ENCODE data around the gene PGF. TPM values are rescaled to one million over a fixed set of nuclear protein-coding genes. Genes with fewer than 3 reads are reported as not detected.

Gene PGF
- total RNA-seq, 1 experiment from 2014 or later = 6.4 TPM

- Histone ChIP-seq H3K36me3 (ENCODE audit: control insufficient read depth in 1 of 2, insufficient read depth in 2 of 2, low read length in 2 of 2) (no peaks in the 10 kb centered on the region), H4K20me1 (ENCODE audit: insufficient read depth) (no peaks in the 10 kb centered on the region), H3K79me2 (ENCODE audit: insufficient read depth, low read length) (no peaks in the 10 kb centered on the region), H3K4me1 (ENCODE audit: control insufficient read depth in 1 of 2, insufficient read depth in 2 of 2, low read length in 2 of 2) (peaks cover 4 to 25% of the 10 kb centered on the region in 2 experiments; a peak in 3 of 4 replicates), H3K9me2 (ENCODE audit: insufficient read depth) (no peaks in the 10 kb centered on the region), H3K9me3 (ENCODE audit: control insufficient read depth in 1 of 2, insufficient read depth in 1 of 2, low read depth in 1 of 2, low read length in 2 of 2) (no peaks in the 10 kb centered on the region), H3K4me2 (ENCODE audit: low read length) (peak overlapping the region; percentile 99), H3K27ac (ENCODE audit: low read depth, low read length) (no peak overlapping the region), H2AFZ (ENCODE audit: low read depth, low read length, poor library complexity, severe bottlenecking) (no peak overlapping the region), H3K9ac (ENCODE audit: low read length) (peak overlapping the region; percentile 70), H3K27me3 (ENCODE audit: insufficient read depth, low read length) (no peaks in the 10 kb centered on the region), H3K4me3 (replicated peaks in 1 of 2; ENCODE audit: low read depth in 1 of 2, low read length in 2 of 2) (peak overlapping the region; percentile 58 to 78)
- ATAC-seq (no peak), DNase-seq (ENCODE audit: low read depth, low spot score) (no peak)
- ChIA-PET POLR2A (interaction anchor here (1.8 kb wide), 1 partner anchor 10 kb away, joined by 8 read pairs; no protein-coding TSS in a partner anchor), RAD21 (ENCODE audit: low non-redundant PET in 1 of 2, low total read pairs in 2 of 2, uncharacterized antibody in 2 of 2, unreplicated experiment in 2 of 2) (no interaction called here), CTCF (interaction anchor here (2.9 kb wide), 1 partner anchor 9 kb away, joined by 16 read pairs; no protein-coding TSS in a partner anchor)
- BruUV-seq (replicated peaks) = no TSS peak
- intact Hi-C loops (cut with micrococcal nuclease) = no loop called here
- no peak for TF ChIP-seq ZBTB33 (IDR thresholded peaks at IDR 0.05; ENCODE audit: extremely low read depth, insufficient replicate concordance, low read length)
- no peak for TF ChIP-seq REST (IDR thresholded peaks at IDR 0.05; ENCODE audit: low read depth)
- TF ChIP-seq ZFX (IDR thresholded peaks at IDR 0.05) = no peak
- TF ChIP-seq FOSL1 (IDR thresholded peaks at IDR 0.05; ENCODE audit: low read depth) = no peak
- no peak for TF ChIP-seq CEBPB (IDR thresholded peaks at IDR 0.05; ENCODE audit: low read depth)
- no peak for TF ChIP-seq CBX3 (IDR thresholded peaks at IDR 0.05; ENCODE audit: low read depth)
- TF ChIP-seq CTCF (IDR thresholded peaks at IDR 0.05 in 2 of 3, conservative IDR thresholded peaks at IDR 0.05 in 1 of 3; ENCODE audit: borderline replicate concordance in 1 of 3, insufficient read depth in 1 of 3, low read depth in 2 of 3, low read length in 2 of 3) = no peak
- TF ChIP-seq JUND (IDR thresholded peaks at IDR 0.05) = no peak
Observed at GRCh38 chr14:74954232-74954946, 1.0 kb downstream of the PGF start.
